NCI-H2107 treated with DMSO at 0.1 percent for 48 hours (cell line): ENCODE results near the gene GPR139.

ENCODE experiments used
- DNase-seq: peaks from one replicate; lab custom pipeline; 2025; ENCODE audit not compliant: unreplicated experiment; lab: John Stamatoyannopoulos, UW

GPR139 gene

GRCh38 chr16:20056436-20056835, 17.3 kb downstream of the GPR139 start:
- no peak for DNase-seq

GRCh38 chr16:20053336-20053735, 20.4 kb downstream of the GPR139 start:
- DNase-seq = no peak

GRCh38 chr16:20051611-20052010, 22.1 kb downstream of the GPR139 start:
- DNase-seq = no peak

- no peak for DNase-seq
These were observed 22.5 kb downstream of the GPR139 start for GRCh38 chr16:20051147-20051546.

- no peak for DNase-seq
These were observed 23.9 kb downstream of the GPR139 start for GRCh38 chr16:20049831-20050230.

GRCh38 chr16:20045886-20046285, 27.8 kb downstream of the GPR139 start:
- no peak for DNase-seq

- DNase-seq = no peak
These were observed 30.8 kb downstream of the GPR139 start for GRCh38 chr16:20042848-20043247.

GRCh38 chr16:20041924-20042596, 31.6 kb downstream of the GPR139 start:
- DNase-seq = no peak

- DNase-seq = no peak
These were observed 33.7 kb downstream of the GPR139 start for GRCh38 chr16:20040011-20040410.

GRCh38 chr16:20029611-20030010, 44.1 kb downstream of the GPR139 start:
- no peak for DNase-seq

- no peak for DNase-seq
These were observed 47.2 kb downstream of the GPR139 start for GRCh38 chr16:20026361-20027072.

GRCh38 chr16:20023190-20023589, 50.5 kb downstream of the GPR139 start:
- no peak for DNase-seq

- DNase-seq = no peak
These were observed 52.7 kb downstream of the GPR139 start for GRCh38 chr16:20020976-20021375.

- DNase-seq = no peak
These were observed 53.6 kb downstream of the GPR139 start for GRCh38 chr16:20020083-20020482.

GRCh38 chr16:20016234-20016633, 57.5 kb downstream of the GPR139 start:
- no peak for DNase-seq

- DNase-seq = no peak
These were observed 68.8 kb downstream of the GPR139 start for GRCh38 chr16:20004931-20005330.

- DNase-seq = no peak
These were observed 70.8 kb downstream of the GPR139 start for GRCh38 chr16:20002936-20003335.

- DNase-seq = no peak
These were observed 71.6 kb downstream of the GPR139 start for GRCh38 chr16:20001856-20002707.

GRCh38 chr16:19997734-19998133, 76.0 kb downstream of the GPR139 start:
- DNase-seq = no peak

- peak; percentile 13 for DNase-seq
These were observed 76.4 kb downstream of the GPR139 start for GRCh38 chr16:19997264-19997663.

GRCh38 chr16:19994466-19995170, 79.1 kb downstream of the GPR139 start:
- DNase-seq = no peak
